ENCODE measurements around the gene HIPK2.

The HIPK2 gene

DNA sequence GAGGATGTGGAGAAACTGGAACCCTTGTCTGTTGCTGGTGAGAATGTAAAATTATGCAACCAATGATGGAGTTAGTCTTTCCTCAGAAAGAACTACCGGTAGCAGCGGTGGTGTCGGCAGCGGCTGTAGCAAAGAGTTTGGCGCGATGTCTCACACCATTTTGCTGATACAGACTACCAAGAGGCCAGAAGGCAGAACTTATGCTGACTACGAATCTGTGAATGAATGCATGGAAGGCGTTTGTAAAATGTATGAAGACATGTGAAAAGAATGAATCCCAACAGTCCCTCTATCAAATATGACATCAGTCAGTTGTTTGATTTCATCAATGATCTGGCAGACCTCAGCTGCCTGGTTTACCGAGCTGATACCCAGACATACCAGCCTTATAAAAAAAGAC, 243.7 kb downstream of the HIPK2 start:
- ATAC-seq (ENCODE audit: insufficient read depth, low read depth): no peak

DNA sequence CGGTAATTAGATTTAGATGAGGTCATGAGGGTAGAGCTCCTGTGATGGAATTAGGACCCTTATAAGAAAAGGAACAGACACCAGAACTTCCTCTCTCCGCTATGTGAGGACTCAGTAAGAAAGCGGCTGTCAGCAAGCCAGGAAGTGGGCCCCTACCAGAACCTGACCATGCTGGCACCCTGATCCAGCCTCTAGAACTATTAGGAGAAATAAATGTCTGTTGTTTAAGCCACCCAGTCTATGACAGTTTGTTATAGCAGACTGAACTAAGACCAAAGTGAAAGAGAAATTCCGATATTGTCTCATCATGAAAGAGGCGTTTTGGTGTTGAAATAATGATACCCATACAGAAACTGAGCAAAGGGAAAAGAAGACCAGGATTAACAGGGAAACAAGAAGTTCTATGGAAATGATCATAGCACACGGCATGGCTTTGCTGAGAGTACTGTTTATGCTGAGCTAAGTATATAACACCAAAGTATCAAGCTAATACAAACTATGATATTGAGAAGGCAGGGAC, 245.1 kb downstream of the HIPK2 start:
- no peaks in the 10 kb centered on the region for H3K4me1 ChIP-seq (ENCODE audit: insufficient read depth, low read length)
- no peaks in the 10 kb centered on the region for H3K36me3 ChIP-seq (ENCODE audit: insufficient read depth, low read length)
- no peak overlapping the region for H3K4me2 ChIP-seq (ENCODE audit: insufficient read depth, low read length)
- ATAC-seq (ENCODE audit: insufficient read depth, low read depth) (no peak), DNase-seq (no peak)
- no peak overlapping the region for H3K27ac ChIP-seq (ENCODE audit: low read length)
- H2AFZ ChIP-seq (ENCODE audit: low read depth, low read length): no peak overlapping the region
- no peaks in the 10 kb centered on the region for H3K27me3 ChIP-seq (ENCODE audit: insufficient read depth, low read length, poor library complexity)
- H4K20me1 ChIP-seq (ENCODE audit: insufficient read depth, low read length): no peaks in the 10 kb centered on the region
- TF ChIP-seq EZH2 (IDR thresholded peaks at IDR 0.05; ENCODE audit: borderline replicate concordance, low read depth, low read length, severe bottlenecking): no peak
- TF ChIP-seq, protein P1, sequence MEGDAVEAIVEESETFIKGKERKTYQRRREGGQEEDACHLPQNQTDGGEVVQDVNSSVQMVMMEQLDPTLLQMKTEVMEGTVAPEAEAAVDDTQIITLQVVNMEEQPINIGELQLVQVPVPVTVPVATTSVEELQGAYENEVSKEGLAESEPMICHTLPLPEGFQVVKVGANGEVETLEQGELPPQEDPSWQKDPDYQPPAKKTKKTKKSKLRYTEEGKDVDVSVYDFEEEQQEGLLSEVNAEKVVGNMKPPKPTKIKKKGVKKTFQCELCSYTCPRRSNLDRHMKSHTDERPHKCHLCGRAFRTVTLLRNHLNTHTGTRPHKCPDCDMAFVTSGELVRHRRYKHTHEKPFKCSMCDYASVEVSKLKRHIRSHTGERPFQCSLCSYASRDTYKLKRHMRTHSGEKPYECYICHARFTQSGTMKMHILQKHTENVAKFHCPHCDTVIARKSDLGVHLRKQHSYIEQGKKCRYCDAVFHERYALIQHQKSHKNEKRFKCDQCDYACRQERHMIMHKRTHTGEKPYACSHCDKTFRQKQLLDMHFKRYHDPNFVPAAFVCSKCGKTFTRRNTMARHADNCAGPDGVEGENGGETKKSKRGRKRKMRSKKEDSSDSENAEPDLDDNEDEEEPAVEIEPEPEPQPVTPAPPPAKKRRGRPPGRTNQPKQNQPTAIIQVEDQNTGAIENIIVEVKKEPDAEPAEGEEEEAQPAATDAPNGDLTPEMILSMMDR (IDR thresholded peaks at IDR 0.05; ENCODE audit: borderline replicate concordance, extremely low read depth, low read length, poor library complexity, severe bottlenecking): no peak
- H3K9me3 ChIP-seq (ENCODE audit: insufficient read depth, low read length, severe bottlenecking): no peaks in the 10 kb centered on the region
- no peak overlapping the region for H3K9ac ChIP-seq (ENCODE audit: low read depth, low read length)
- H3K79me2 ChIP-seq (ENCODE audit: insufficient read depth, low read length): no peaks in the 10 kb centered on the region
- H3K4me3 ChIP-seq (ENCODE audit: low read depth in 1 of 2, low read length in 2 of 2): no peak overlapping the region

More for the DNA sequence above, 243.7 kb downstream of the HIPK2 start:
- H3K27ac ChIP-seq (ENCODE audit: low read length): no peak overlapping the region
- H3K9ac ChIP-seq (ENCODE audit: low read depth, low read length): no peak overlapping the region
- H3K4me2 ChIP-seq (ENCODE audit: insufficient read depth, low read length): no peak overlapping the region
- no peaks in the 10 kb centered on the region for H4K20me1 ChIP-seq (ENCODE audit: insufficient read depth, low read length)
- no peak overlapping the region for H2AFZ ChIP-seq (ENCODE audit: low read depth, low read length)
- no peak for DNase-seq
- no peaks in the 10 kb centered on the region for H3K36me3 ChIP-seq (ENCODE audit: insufficient read depth, low read length)
- TF ChIP-seq EZH2 (IDR thresholded peaks at IDR 0.05; ENCODE audit: borderline replicate concordance, low read depth, low read length, severe bottlenecking): no peak
- TF ChIP-seq, protein P1 (IDR thresholded peaks at IDR 0.05; ENCODE audit: borderline replicate concordance, extremely low read depth, low read length, poor library complexity, severe bottlenecking): no peak
- no peak overlapping the region for H3K4me3 ChIP-seq (ENCODE audit: low read depth in 1 of 2, low read length in 2 of 2)
- H3K27me3 ChIP-seq (ENCODE audit: insufficient read depth, low read length, poor library complexity): no peaks in the 10 kb centered on the region
- H3K9me3 ChIP-seq (ENCODE audit: insufficient read depth, low read length, severe bottlenecking): no peaks in the 10 kb centered on the region
- no peaks in the 10 kb centered on the region for H3K79me2 ChIP-seq (ENCODE audit: insufficient read depth, low read length)
- H3K4me1 ChIP-seq (ENCODE audit: insufficient read depth, low read length): no peaks in the 10 kb centered on the region

DNA sequence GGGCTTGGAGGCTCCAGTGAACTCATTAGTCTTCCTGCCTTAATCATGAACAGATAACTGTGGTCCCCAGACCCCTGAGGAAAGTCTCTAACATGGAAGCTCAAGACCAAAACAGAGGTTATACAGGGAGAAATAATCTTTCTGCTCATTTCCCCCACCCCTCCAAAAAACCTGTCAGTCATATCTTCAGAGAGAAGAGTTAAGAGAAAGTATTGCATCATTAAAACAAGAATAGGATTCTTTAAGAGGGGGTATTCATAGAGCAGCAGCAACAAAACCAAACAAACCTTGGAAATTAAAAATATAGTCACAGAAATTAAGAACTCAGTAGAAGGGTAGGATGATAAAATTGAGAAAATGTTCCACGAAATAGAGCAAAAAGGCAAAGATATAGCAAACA, 246.7 kb downstream of the HIPK2 start:
- ATAC-seq (ENCODE audit: insufficient read depth, low read depth) (no peak), DNase-seq (no peak)
- TF ChIP-seq, protein P1 (IDR thresholded peaks at IDR 0.05; ENCODE audit: borderline replicate concordance, extremely low read depth, low read length, poor library complexity, severe bottlenecking): no peak
- no peak for TF ChIP-seq EZH2 (IDR thresholded peaks at IDR 0.05; ENCODE audit: borderline replicate concordance, low read depth, low read length, severe bottlenecking)
- H2AFZ ChIP-seq (ENCODE audit: low read depth, low read length): no peak overlapping the region
- no peaks in the 10 kb centered on the region for H3K9me3 ChIP-seq (ENCODE audit: insufficient read depth, low read length, severe bottlenecking)
- H3K79me2 ChIP-seq (ENCODE audit: insufficient read depth, low read length): no peaks in the 10 kb centered on the region
- H3K27me3 ChIP-seq (ENCODE audit: insufficient read depth, low read length, poor library complexity): no peaks in the 10 kb centered on the region
- no peak overlapping the region for H3K4me3 ChIP-seq (ENCODE audit: low read depth in 1 of 2, low read length in 2 of 2)
- H3K9ac ChIP-seq (ENCODE audit: low read depth, low read length): no peak overlapping the region
- no peaks in the 10 kb centered on the region for H3K4me1 ChIP-seq (ENCODE audit: insufficient read depth, low read length)
- no peak overlapping the region for H3K4me2 ChIP-seq (ENCODE audit: insufficient read depth, low read length)
- H3K27ac ChIP-seq (ENCODE audit: low read length): no peak overlapping the region
- no peaks in the 10 kb centered on the region for H4K20me1 ChIP-seq (ENCODE audit: insufficient read depth, low read length)
- no peaks in the 10 kb centered on the region for H3K36me3 ChIP-seq (ENCODE audit: insufficient read depth, low read length)

Data from DND-41 (cell line).